HEK293 (cell line): ENCODE data around the gene GPR160.

Experiments
- CTCF ChIA-PET: fragments of 350-600 bp; formaldehyde crosslinking; extraction: SDS; loops from one replicate; lab custom pipeline; 2021; ENCODE audit warnings: antibody characterized with exemption; lab: Yijun Ruan, JAX
- POLR2A ChIA-PET: fragments of 300-600 bp; formaldehyde crosslinking; extraction: SDS; loops from one replicate; lab custom pipeline; 2020; ENCODE audit warnings: antibody characterized with exemption, inconsistent platforms; lab: Yijun Ruan, JAX
- H3K27ac ChIP-seq: fragments of 200-500 bp; sonication (Bioruptor generic); 2 replicates; pipeline ENCODE4 v1.5.1; 2014; ENCODE audit warnings: low read depth, low read length, control low read depth, inconsistent platforms; ENCODE audit errors: extremely low read depth
- H3K36me3 ChIP-seq, 2 experiments: fragments of 200-500 bp in 1 of 2; sonication (Bioruptor generic) in 1 of 2; 1 replicate in 1 of 2; 2 replicates in 1 of 2; pipeline ENCODE4 v1.5.1; 2014 to 2017; ENCODE audit warnings: inconsistent platforms in 2 of 2, low read length in 2 of 2; ENCODE audit not compliant: control insufficient read depth in 2 of 2, insufficient read depth in 1 of 2
- H3K4me1 ChIP-seq: fragments of 200-500 bp; sonication (Bioruptor generic); 2 replicates; pipeline ENCODE4 v1.5.1; 2014; ENCODE audit warnings: mild to moderate bottlenecking, low read length, inconsistent platforms; ENCODE audit not compliant: control insufficient read depth, insufficient read depth
- H3K4me3 ChIP-seq: 2 replicates; pipeline ENCODE4 v1.5.1; 2011; ENCODE audit warnings: low read depth, mild to moderate bottlenecking, control low read depth, low read length, moderate library complexity
- H3K9me3 ChIP-seq: fragments of 200-500 bp; sonication (Bioruptor generic); 2 replicates; pipeline ENCODE4 v1.5.1; 2014; ENCODE audit warnings: low read depth, low read length, inconsistent platforms; ENCODE audit not compliant: control insufficient read depth, insufficient read depth
- AEBP2 ChIP-seq: fragments of 450-650 bp; formaldehyde crosslinking; IDR thresholded peaks from 2 replicates; pipeline ENCODE4 v1.5.1; 2016; ENCODE audit warnings: missing biosample characterization, missing genetic modification characterization, borderline replicate concordance
- ELK4 ChIP-seq: IDR thresholded peaks from 2 replicates; pipeline ENCODE4 v1.6.1; 2011; ENCODE audit warnings: mild to moderate bottlenecking, low read depth, low read length, borderline replicate concordance
- INSM2 ChIP-seq: fragments of 450-650 bp; formaldehyde crosslinking; IDR thresholded peaks from 2 replicates; pipeline ENCODE4 v1.5.1; 2016; ENCODE audit warnings: missing biosample characterization, missing genetic modification characterization
- KLF10 ChIP-seq: fragments of 450-650 bp; IDR thresholded peaks from 2 replicates; pipeline ENCODE4 v1.5.1; 2018; ENCODE audit warnings: missing biosample characterization, mild to moderate bottlenecking, missing genetic modification characterization
- PRDM1 ChIP-seq: fragments of 450-650 bp; formaldehyde crosslinking; IDR thresholded peaks from 2 replicates; pipeline ENCODE4; 2016; ENCODE audit warnings: missing biosample characterization, missing genetic modification characterization
- TRIM28 ChIP-seq: IDR thresholded peaks from 2 replicates; pipeline ENCODE4 v1.6.1; 2011; ENCODE audit warnings: low read length, control low read depth, borderline replicate concordance
- ZFP37 ChIP-seq: fragments of 450-650 bp; formaldehyde crosslinking; IDR thresholded peaks from 2 replicates; pipeline ENCODE4 v1.5.1; 2016; ENCODE audit warnings: missing biosample characterization, missing genetic modification characterization
- ZFP69B ChIP-seq: fragments of 450-650 bp; formaldehyde crosslinking; IDR thresholded peaks from 2 replicates; pipeline ENCODE4 v1.5.1; 2016; ENCODE audit warnings: missing biosample characterization, missing genetic modification characterization
- ZNF114 ChIP-seq: fragments of 450-650 bp; formaldehyde crosslinking; IDR thresholded peaks from 2 replicates; pipeline ENCODE4 v1.5.0; 2017; ENCODE audit warnings: missing biosample characterization, missing genetic modification characterization
- ZNF132 ChIP-seq: fragments of 450-650 bp; formaldehyde crosslinking; IDR thresholded peaks from 2 replicates; pipeline ENCODE4 v1.5.1; 2017; ENCODE audit warnings: missing biosample characterization, missing genetic modification characterization, borderline replicate concordance
- ZNF16 ChIP-seq: fragments of 450-650 bp; formaldehyde crosslinking; IDR thresholded peaks from 2 replicates; pipeline ENCODE4 v1.5.1; 2016; ENCODE audit warnings: low read depth, missing biosample characterization, missing genetic modification characterization
- ZNF202 ChIP-seq: fragments of 450-650 bp; formaldehyde crosslinking; IDR thresholded peaks from 2 replicates; pipeline ENCODE4 v1.5.1; 2016; ENCODE audit warnings: missing biosample characterization, missing genetic modification characterization, borderline replicate concordance
- ZNF223 ChIP-seq: fragments of 450-650 bp; formaldehyde crosslinking; IDR thresholded peaks from 2 replicates; pipeline ENCODE4 v1.5.1; 2016; ENCODE audit warnings: missing biosample characterization, missing genetic modification characterization
- ZNF350 ChIP-seq: fragments of 450-650 bp; formaldehyde crosslinking; IDR thresholded peaks from 2 replicates; pipeline ENCODE4 v1.5.0; 2017; ENCODE audit warnings: missing biosample characterization, mild to moderate bottlenecking, missing genetic modification characterization
- ZNF529 ChIP-seq: fragments of 450-650 bp; formaldehyde crosslinking; IDR thresholded peaks from 2 replicates; pipeline ENCODE4 v1.5.1; 2017; ENCODE audit warnings: missing genetic modification characterization, missing biosample characterization; ENCODE audit not compliant: insufficient replicate concordance
- ZNF571 ChIP-seq: fragments of 450-650 bp; formaldehyde crosslinking; IDR thresholded peaks from 2 replicates; pipeline ENCODE4 v1.5.0; 2017; ENCODE audit warnings: missing biosample characterization, missing genetic modification characterization
- ZNF610 ChIP-seq: fragments of 450-650 bp; formaldehyde crosslinking; IDR thresholded peaks from 2 replicates; pipeline ENCODE4 v1.5.1; 2016; ENCODE audit warnings: missing biosample characterization, missing genetic modification characterization, borderline replicate concordance
- ZNF621 ChIP-seq: fragments of 450-650 bp; formaldehyde crosslinking; IDR thresholded peaks from 2 replicates; pipeline ENCODE4 v1.5.1; 2017; ENCODE audit warnings: missing biosample characterization, missing genetic modification characterization
- ZNF654 ChIP-seq: fragments of 450-650 bp; formaldehyde crosslinking; IDR thresholded peaks from 2 replicates; pipeline ENCODE4 v1.5.1; 2016; ENCODE audit warnings: low read depth, missing biosample characterization, missing genetic modification characterization
- ZNF660 ChIP-seq: fragments of 450-650 bp; IDR thresholded peaks from 2 replicates; pipeline ENCODE4 v1.5.1; 2018; ENCODE audit warnings: missing biosample characterization, mild to moderate bottlenecking, missing genetic modification characterization
- ZNF701 ChIP-seq: fragments of 450-650 bp; formaldehyde crosslinking; IDR thresholded peaks from 2 replicates; pipeline ENCODE4 v1.5.1; 2016; ENCODE audit warnings: missing biosample characterization, missing genetic modification characterization
- ZNF768 ChIP-seq: fragments of 450-650 bp; formaldehyde crosslinking; IDR thresholded peaks from 2 replicates; pipeline ENCODE4 v1.5.1; 2018; ENCODE audit warnings: missing biosample characterization, mild to moderate bottlenecking, missing genetic modification characterization
- ZNF843 ChIP-seq: fragments of 450-650 bp; formaldehyde crosslinking; IDR thresholded peaks from 2 replicates; pipeline ENCODE4 v1.5.1; 2016; ENCODE audit warnings: missing biosample characterization, missing genetic modification characterization
- TF ChIP-seq, protein P1 (sequence below): fragments of 450-650 bp; formaldehyde crosslinking; IDR thresholded peaks from 2 replicates; pipeline ENCODE4 v1.5.1; 2016; ENCODE audit warnings: missing biosample characterization, missing genetic modification characterization

The GPR160 gene

GRCh38 chr3:170062068-170062467 lies 24.3 kb downstream of the GPR160 start:
- CTCF ChIA-PET: interaction anchor here (0.9 kb wide), 1 partner anchor 12 kb away, joined by 4 read pairs; no protein-coding TSS in a partner anchor
- H3K36me3 ChIP-seq: no peaks in the 10 kb centered on the region
- TF ChIP-seq ZNF843 (tag by site-specific recombination): no peak
- TF ChIP-seq ZNF202 (tag by site-specific recombination): 0 out of 2 replicates have a peak, but pooled peaks have one; percentile 37
- no peak overlapping the region for H3K4me3 ChIP-seq
- H3K4me1 ChIP-seq: no peaks in the 10 kb centered on the region
- H3K9me3 ChIP-seq: no peaks in the 10 kb centered on the region
- H3K27ac ChIP-seq: no peak overlapping the region
- POLR2A ChIA-PET: no interaction called here

DNA sequence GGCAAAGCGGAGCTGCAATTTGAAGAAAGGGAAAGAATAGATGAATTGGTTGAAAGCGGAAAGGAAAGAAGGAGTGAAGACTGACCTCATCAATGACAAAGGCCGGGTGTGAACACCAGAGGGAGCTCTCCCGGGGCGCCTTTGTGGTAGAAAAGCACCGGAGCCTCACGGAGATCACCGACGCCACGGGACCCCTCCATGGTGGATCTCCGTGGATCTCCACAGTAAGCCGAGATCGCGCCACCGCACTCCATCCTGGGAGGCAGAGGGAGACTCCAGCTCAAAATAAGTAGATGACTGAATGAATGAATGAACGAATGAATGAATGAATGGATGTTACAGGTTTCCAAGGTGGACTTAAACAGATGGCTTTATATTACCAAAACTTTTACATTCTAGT lies 25.0 kb downstream of the GPR160 start:
- ChIA-PET CTCF (interaction anchor here (0.9 kb wide), 1 partner anchor 13 kb away, joined by 4 read pairs; no protein-coding TSS in a partner anchor), POLR2A (no interaction called here)
- no peaks in the 10 kb centered on the region for H3K36me3 ChIP-seq
- H3K27ac ChIP-seq: no peak overlapping the region
- TF ChIP-seq TRIM28 (no peak), ZNF621 (tag by site-specific recombination) (no peak), ZNF571 (tag by site-specific recombination) (no peak)
- no peaks in the 10 kb centered on the region for H3K4me1 ChIP-seq
- no peak overlapping the region for H3K4me3 ChIP-seq
- H3K9me3 ChIP-seq: no peaks in the 10 kb centered on the region

DNA sequence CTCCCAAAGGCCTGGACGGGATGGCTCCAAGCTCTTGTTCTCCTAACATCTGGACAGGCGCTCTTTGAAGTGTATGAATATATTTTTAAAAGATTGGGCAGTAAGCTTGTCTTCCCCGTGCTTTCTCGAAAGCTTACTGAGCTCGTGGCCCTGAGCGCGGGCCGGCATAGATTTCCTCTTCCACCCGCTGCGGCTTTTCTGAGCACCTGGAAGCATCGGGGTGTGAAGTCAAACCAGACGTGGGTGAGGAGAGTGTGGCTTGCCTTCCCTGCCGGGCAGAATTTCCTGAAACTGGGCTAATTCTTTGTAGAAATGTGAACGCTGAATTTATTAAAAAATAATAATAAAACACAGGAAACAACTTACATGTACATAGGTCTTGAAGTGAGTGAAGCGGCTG lies 25.9 kb downstream of the GPR160 start:
- H3K27ac ChIP-seq: no peak overlapping the region
- H3K4me3 ChIP-seq: no peak overlapping the region
- TF ChIP-seq AEBP2 (tag by site-specific recombination): no peak
- TF ChIP-seq, protein P1, sequence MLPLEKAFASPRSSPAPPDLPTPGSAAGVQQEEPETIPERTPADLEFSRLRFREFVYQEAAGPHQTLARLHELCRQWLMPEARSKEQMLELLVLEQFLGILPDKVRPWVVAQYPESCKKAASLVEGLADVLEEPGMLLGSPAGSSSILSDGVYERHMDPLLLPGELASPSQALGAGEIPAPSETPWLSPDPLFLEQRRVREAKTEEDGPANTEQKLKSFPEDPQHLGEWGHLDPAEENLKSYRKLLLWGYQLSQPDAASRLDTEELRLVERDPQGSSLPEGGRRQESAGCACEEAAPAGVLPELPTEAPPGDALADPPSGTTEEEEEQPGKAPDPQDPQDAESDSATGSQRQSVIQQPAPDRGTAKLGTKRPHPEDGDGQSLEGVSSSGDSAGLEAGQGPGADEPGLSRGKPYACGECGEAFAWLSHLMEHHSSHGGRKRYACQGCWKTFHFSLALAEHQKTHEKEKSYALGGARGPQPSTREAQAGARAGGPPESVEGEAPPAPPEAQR (tag by site-specific recombination): no peak
- TF ChIP-seq INSM2 (tag by site-specific recombination): no peak
- TF ChIP-seq ZNF114: no peak
- TF ChIP-seq ZNF529 (tag by site-specific recombination): no peak
- no peak for TF ChIP-seq ZFP69B (tag by site-specific recombination)
- no peak for TF ChIP-seq ZNF16 (tag by site-specific recombination)
- no peak for TF ChIP-seq ZNF610
- TF ChIP-seq PRDM1 (tag by site-specific recombination): no peak
- no peak for TF ChIP-seq ZNF223 (tag by site-specific recombination)
- no peak for TF ChIP-seq ZNF350 (tag by site-specific recombination)
- TF ChIP-seq ZNF701 (tag by site-specific recombination): no peak
- no peak for TF ChIP-seq KLF10 (tag by site-specific recombination)
- no peak for TF ChIP-seq ELK4
- TF ChIP-seq ZNF660: no peak
- no peak for TF ChIP-seq ZNF654 (tag by site-specific recombination)
- TF ChIP-seq ZNF768 (tag by site-specific recombination): no peak
- no peak for TF ChIP-seq ZNF132
- no peak for TF ChIP-seq ZFP37 (tag by site-specific recombination)
- H3K36me3 ChIP-seq: no peaks in the 10 kb centered on the region
- POLR2A ChIA-PET: interaction anchor here (0.7 kb wide), 1 partner anchor 213 kb away, joined by 7 read pairs; no protein-coding TSS in a partner anchor
- CTCF ChIA-PET: interaction anchor here (0.6 kb wide), 1 partner anchor 37 kb away, joined by 3 read pairs; no protein-coding TSS in a partner anchor
- H3K4me1 ChIP-seq: no peaks in the 10 kb centered on the region
- H3K9me3 ChIP-seq: no peaks in the 10 kb centered on the region
